Gastroesophageal sphincter (tissue), 3 donors: ENCODE measurements around the gene SEZ6L2.

Source experiments
- CTCF ChIP-seq, 4 experiments: fragments of 200-600 bp in 2 of 4; fragments of 450-650 bp in 2 of 4; sonication (generic) in 1 of 4; IDR thresholded peaks; one replicate each; pipeline ENCODE4 v1.5.1; 2017 to 2019; ENCODE audit warnings: antibody characterized with exemption in 4 of 4, mild to moderate bottlenecking in 2 of 4, moderate library complexity in 2 of 4
- POLR2A ChIP-seq, 2 donors: fragments of 450-650 bp; IDR thresholded peaks; one replicate each; pipeline ENCODE4 v1.6.1; 2017; ENCODE audit warnings: antibody characterized with exemption in 2 of 2, mild to moderate bottlenecking in 2 of 2, moderate library complexity in 1 of 2

GRCh38 chr16:29831490-29831889 lies 67.9 kb downstream of the SEZ6L2 start:
- TF ChIP-seq CTCF (IDR thresholded peaks at IDR 0.05) (no peak), POLR2A (IDR thresholded peaks at IDR 0.05) (no peak)
